ENCODE data around the gene DHDH. TPM values are rescaled to one million over a fixed set of nuclear protein-coding genes. Genes with fewer than 3 reads are reported as not detected.

The DHDH gene
- total RNA-seq, 5 donors from 2014 or later (not counting 1 experiment from before 2014, with no cell fraction given) = 0.93 to 1.7 (median 1.2) TPM

DNA sequence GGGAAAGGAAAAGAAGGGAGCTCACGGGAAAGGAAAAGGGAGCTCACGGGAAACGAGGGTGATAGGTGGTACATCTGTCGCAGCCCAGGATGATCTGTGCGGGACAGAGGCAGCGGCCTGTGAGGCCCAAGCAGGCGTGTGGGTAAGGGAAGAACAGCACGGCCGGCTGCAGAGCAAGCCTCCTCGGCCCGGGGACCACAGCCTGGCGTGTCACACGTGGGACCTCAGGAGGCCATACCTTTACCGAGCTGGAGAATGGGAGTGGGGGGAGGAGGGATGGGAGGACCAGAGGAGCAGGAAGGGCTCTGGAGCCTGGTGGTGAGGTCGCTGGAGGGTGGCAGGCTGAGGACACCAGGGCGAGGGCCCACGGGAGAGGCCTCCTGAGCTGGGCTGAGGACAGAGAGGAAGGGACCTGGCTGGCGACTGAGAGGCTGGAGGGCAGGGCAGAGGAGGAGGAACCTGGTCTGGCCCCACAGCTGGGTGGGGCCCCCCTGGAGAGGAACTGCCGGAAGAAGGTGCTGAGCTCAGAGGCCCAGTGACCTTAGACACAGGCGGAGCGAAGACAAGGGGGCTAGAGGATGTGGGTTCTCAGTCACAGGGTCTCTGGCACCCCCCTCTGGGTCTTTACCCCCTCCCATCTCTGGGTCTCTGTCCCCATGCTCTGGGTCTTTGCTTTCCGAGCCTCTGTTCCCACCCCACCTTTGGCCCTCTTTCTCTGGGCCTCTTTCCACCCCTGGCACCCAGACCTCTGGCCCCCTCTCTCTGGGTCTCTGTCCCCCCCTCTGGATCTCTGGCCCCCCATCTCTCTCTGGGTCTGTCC lies 28.7 kb downstream of the DHDH start:
- Mint-ChIP-seq H3K4me3 (peak overlapping the region in 2 of 3 donors; percentile 41 to 98), H3K27me3 (no peaks in the 10 kb centered on the region), H3K4me1 (peaks cover 57 to 77% (median 68%) of the 10 kb centered on the region in 3 donors), H3K36me3 (peaks cover 19% of the 10 kb centered on the region), H3K9me3 (no peaks in the 10 kb centered on the region), H3K27ac (peak overlapping the region; percentile 87 to 96)
- Histone ChIP-seq H3K9me3 (no peaks in the 10 kb centered on the region), H3K36me3 (ENCODE audit: control insufficient read depth in 2 of 2, extremely low read depth in 1 of 2, insufficient read depth in 1 of 2, low read length in 1 of 2) (peaks cover 0 to 12% of the 10 kb centered on the region in 2 donors), H3K4me3 (ENCODE audit: control insufficient read depth in 1 of 2, extremely low read depth in 1 of 2, low read length in 1 of 2) (no peak overlapping the region), H3K27me3 (replicated peaks in 1 of 2; ENCODE audit: control insufficient read depth in 2 of 2, extremely low read depth in 1 of 2, insufficient read depth in 2 of 2, low read length in 1 of 2) (no peaks in the 10 kb centered on the region), H3K27ac (ENCODE audit: low read length) (peak overlapping the region; percentile 80), H3K4me1 (ENCODE audit: control insufficient read depth in 1 of 2, extremely low read depth in 1 of 2, insufficient read depth in 2 of 2, low read length in 2 of 2) (peaks cover 22 to 70% of the 10 kb centered on the region in 2 experiments)
- POLR2A ChIA-PET = interaction anchor here in 1 of 2 donors (1.0 kb wide), 1 partner anchor 31 kb away, joined by 5 read pairs; the partner anchor contains the start of genes GYS1 and RUVBL2
- WGBS (ENCODE audit: insufficient coverage) = 43% methylated on average over 22 of the region's 22 CpGs
- peak in 24 of 35 experiments; percentile 9 to 57 (median 34) for DNase-seq
- CTCF ChIA-PET = no interaction called here
- ATAC-seq (replicated peaks in 1 of 4) = peak in 2 of 4 experiments; percentile 4 to 11

DNA sequence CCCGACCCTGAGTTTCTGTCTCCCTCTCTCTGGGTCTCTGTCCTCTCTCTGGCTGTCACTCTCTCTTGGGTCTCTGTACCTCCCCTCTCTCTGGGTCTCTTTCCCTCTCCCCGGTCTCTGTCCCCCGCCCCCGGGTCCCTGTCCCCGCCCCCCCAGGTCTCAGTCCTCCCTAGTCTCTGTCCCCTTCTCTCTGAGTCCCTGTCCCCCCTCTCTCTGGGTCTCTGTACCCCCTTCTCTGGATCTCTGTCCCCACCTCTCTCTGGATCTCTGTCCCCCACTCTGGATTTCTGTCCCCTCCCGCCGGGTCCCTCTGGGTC lies 29.3 kb downstream of the DHDH start:
- ChIA-PET CTCF (no interaction called here), POLR2A (interaction anchor here in 1 of 2 donors (1.0 kb wide), 1 partner anchor 31 kb away, joined by 5 read pairs; the partner anchor contains the start of genes GYS1 and RUVBL2)
- Histone ChIP-seq H3K27me3 (replicated peaks in 1 of 2; ENCODE audit: control insufficient read depth in 2 of 2, extremely low read depth in 1 of 2, insufficient read depth in 2 of 2, low read length in 1 of 2) (no peaks in the 10 kb centered on the region), H3K9me3 (no peaks in the 10 kb centered on the region), H3K27ac (ENCODE audit: low read length) (peak overlapping the region; percentile 80), H3K4me3 (ENCODE audit: control insufficient read depth in 1 of 2, extremely low read depth in 1 of 2, low read length in 1 of 2) (no peak overlapping the region), H3K4me1 (ENCODE audit: control insufficient read depth in 1 of 2, extremely low read depth in 1 of 2, insufficient read depth in 2 of 2, low read length in 2 of 2) (peaks cover 22 to 69% of the 10 kb centered on the region in 2 experiments), H3K36me3 (ENCODE audit: control insufficient read depth in 2 of 2, extremely low read depth in 1 of 2, insufficient read depth in 1 of 2, low read length in 1 of 2) (peaks cover 0 to 17% of the 10 kb centered on the region in 2 donors)
- Mint-ChIP-seq H3K4me3 (peak overlapping the region in 2 of 3 donors; percentile 41 to 98), H3K27me3 (no peaks in the 10 kb centered on the region), H3K36me3 (peaks cover 15% of the 10 kb centered on the region), H3K9me3 (no peaks in the 10 kb centered on the region), H3K27ac (peak overlapping the region; percentile 87 to 96), H3K4me1 (peaks cover 57 to 79% (median 62%) of the 10 kb centered on the region in 3 donors)
- no peak for ATAC-seq (replicated peaks in 1 of 4)
- no CpG with 5 or more reads among the region's 7 CpGs for WGBS (ENCODE audit: insufficient coverage)
- no peak for DNase-seq

DNA sequence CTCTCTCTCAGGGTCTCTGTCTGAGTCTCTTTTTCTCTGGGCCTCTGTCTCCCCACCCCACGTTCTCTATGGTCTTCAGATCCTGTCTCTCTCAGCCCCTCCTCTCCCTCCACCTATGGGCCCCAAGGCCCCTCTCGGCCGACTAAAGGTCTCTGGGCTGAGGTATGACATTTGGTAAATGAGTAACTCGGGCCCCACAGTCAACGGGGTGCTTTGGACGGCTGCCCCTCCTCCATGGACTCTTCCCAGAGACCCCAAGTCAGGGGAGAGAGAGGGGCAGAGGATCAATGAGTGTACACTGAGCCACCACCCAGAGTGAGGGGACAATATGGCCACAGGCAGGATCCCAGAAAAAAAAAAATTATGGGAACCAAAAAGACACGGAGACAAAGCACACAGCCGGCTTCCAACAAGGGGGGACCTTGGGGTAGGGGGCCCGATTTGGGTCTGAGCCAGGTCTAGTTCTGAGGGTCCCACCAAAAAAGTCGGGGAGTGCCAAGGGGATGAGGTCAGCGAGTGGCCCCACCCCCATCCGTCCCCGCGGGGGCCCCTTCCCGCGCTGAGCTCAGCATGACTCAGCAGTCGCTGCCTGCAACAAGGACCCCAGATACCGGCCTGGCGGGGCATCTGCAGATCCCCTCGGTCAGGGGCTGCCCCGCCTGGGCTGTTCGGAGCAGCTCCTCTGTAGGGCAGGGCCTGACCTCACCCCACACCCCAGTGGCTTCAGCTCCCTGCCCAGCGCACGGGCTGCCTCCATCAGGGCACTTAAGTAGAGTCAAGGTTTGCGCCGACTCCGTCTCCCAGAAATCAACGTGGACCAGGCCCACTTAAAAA lies 30.1 kb downstream of the DHDH start:
- Mint-ChIP-seq H3K27me3 (no peaks in the 10 kb centered on the region), H3K27ac (peak overlapping the region; percentile 96 to 99), H3K36me3 (peaks cover 17% of the 10 kb centered on the region), H3K4me1 (peaks cover 57 to 79% (median 59%) of the 10 kb centered on the region in 3 donors), H3K9me3 (no peaks in the 10 kb centered on the region), H3K4me3 (peak overlapping the region; percentile 98 to 100 (median 100))
- Histone ChIP-seq H3K4me1 (ENCODE audit: control insufficient read depth in 1 of 2, extremely low read depth in 1 of 2, insufficient read depth in 2 of 2, low read length in 2 of 2) (peaks cover 22 to 66% of the 10 kb centered on the region in 2 experiments), H3K36me3 (ENCODE audit: control insufficient read depth in 2 of 2, extremely low read depth in 1 of 2, insufficient read depth in 1 of 2, low read length in 1 of 2) (peaks cover 3 to 22% of the 10 kb centered on the region in 2 donors), H3K4me3 (ENCODE audit: control insufficient read depth in 1 of 2, extremely low read depth in 1 of 2, low read length in 1 of 2) (peak overlapping the region; percentile 1 to 15), H3K27me3 (replicated peaks in 1 of 2; ENCODE audit: control insufficient read depth in 2 of 2, extremely low read depth in 1 of 2, insufficient read depth in 2 of 2, low read length in 1 of 2) (no peaks in the 10 kb centered on the region), H3K9me3 (no peaks in the 10 kb centered on the region), H3K27ac (ENCODE audit: low read length) (peak overlapping the region; percentile 65)
- peak in 18 of 35 experiments; percentile 12 to 61 (median 26) for DNase-seq
- ChIA-PET CTCF (interaction anchor here in 1 of 2 donors (1.1 kb wide), 1 partner anchor 30 kb away, joined by 4 read pairs; the partner anchor contains the start of gene RUVBL2), POLR2A (interaction anchor here in 1 of 2 donors (0.5 kb wide), 1 partner anchor 83 kb away, joined by 6 read pairs; no protein-coding TSS in a partner anchor)
- 21% methylated on average over 23 of the region's 28 CpGs for WGBS (ENCODE audit: insufficient coverage)
- no peak for ATAC-seq (replicated peaks in 1 of 4)

DNA sequence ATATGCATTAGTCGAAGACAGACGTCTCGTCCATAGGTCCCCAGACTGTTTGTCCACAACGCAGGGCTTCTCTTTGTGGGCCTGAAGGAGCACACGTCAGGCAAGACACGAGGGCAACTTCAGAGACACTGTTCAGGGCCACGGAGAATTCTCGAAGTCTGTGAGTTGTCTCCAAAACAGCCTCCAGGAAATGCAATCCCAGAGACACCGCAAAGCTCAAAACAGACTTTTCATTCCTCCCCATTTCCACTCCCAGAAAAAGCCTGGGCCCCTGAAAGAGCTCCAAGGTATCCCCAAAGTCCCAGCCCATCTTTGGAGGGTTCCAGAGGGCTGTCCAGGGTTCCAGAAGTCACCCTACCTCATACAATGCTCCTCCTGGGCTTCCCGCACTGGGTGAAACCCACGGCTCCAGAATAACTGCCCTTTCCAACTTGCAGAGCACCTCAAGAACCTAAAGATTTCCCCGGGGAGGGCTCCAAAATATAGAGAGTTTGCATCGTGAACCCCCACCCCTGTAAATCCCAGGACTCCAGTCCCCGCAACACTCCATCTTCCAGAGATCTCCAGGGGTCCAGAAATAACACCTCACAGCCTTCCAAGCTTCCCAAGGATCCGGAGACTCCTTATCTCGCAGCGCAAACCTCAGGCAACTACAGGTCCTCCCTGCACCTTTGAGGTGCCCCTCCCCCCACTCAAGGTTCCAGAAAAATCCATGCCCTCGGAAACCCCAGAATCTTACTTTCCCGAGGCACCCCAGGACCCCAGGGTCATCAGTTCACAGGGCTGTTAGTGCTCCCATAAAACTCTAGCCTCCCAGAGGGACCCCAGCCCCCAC lies 30.9 kb downstream of the DHDH start:
- Histone ChIP-seq H3K36me3 (ENCODE audit: control insufficient read depth in 2 of 2, extremely low read depth in 1 of 2, insufficient read depth in 1 of 2, low read length in 1 of 2) (peaks cover 8 to 31% of the 10 kb centered on the region in 2 donors), H3K9me3 (no peaks in the 10 kb centered on the region), H3K4me3 (ENCODE audit: control insufficient read depth in 1 of 2, extremely low read depth in 1 of 2, low read length in 1 of 2) (peak overlapping the region; percentile 58 to 81), H3K27ac (ENCODE audit: low read length) (peak overlapping the region; percentile 65), H3K27me3 (replicated peaks in 1 of 2; ENCODE audit: control insufficient read depth in 2 of 2, extremely low read depth in 1 of 2, insufficient read depth in 2 of 2, low read length in 1 of 2) (no peaks in the 10 kb centered on the region), H3K4me1 (ENCODE audit: control insufficient read depth in 1 of 2, extremely low read depth in 1 of 2, insufficient read depth in 2 of 2, low read length in 2 of 2) (peaks cover 22 to 65% of the 10 kb centered on the region in 2 experiments)
- peak in 2 of 35 experiments; percentile 14 to 37 for DNase-seq
- Mint-ChIP-seq H3K9me3 (no peaks in the 10 kb centered on the region), H3K27ac (peak overlapping the region; percentile 96 to 99), H3K27me3 (no peaks in the 10 kb centered on the region), H3K4me3 (peak overlapping the region; percentile 98 to 100 (median 100)), H3K4me1 (peaks cover 55 to 75% (median 59%) of the 10 kb centered on the region in 3 donors), H3K36me3 (peaks cover 17% of the 10 kb centered on the region)
- POLR2A ChIA-PET = no interaction called here
- no peak for ATAC-seq (replicated peaks in 1 of 4)
- 34% methylated on average over 14 of the region's 19 CpGs for WGBS (ENCODE audit: insufficient coverage)
- CTCF ChIA-PET = interaction anchor here in 1 of 2 donors (1.1 kb wide), 1 partner anchor 29 kb away, joined by 4 read pairs; the partner anchor contains the start of gene RUVBL2

DNA sequence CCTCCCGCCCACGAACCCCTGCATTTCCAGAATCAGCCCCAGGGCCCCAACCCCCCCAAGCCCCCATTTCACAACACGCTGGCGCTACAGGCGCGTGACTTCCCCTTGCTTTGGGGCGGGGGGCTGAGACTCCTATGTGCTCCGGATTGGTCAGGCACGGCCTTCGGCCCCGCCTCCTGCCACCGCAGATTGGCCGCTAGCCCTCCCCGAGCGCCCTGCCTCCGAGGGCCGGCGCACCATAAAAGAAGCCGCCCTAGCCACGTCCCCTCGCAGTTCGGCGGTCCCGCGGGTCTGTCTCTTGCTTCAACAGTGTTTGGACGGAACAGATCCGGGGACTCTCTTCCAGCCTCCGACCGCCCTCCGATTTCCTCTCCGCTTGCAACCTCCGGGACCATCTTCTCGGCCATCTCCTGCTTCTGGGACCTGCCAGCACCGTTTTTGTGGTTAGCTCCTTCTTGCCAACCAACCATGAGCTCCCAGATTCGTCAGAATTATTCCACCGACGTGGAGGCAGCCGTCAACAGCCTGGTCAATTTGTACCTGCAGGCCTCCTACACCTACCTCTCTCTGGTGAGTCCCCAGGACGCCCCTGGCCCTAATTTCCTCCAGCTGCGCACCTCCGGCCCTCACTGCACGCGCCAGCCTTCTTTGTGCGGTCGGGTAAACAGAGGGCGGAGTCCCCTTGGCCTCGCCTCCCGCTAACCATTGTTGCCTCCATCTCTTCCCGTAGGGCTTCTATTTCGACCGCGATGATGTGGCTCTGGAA lies 31.7 kb downstream of the DHDH start, which contains the start of gene FTL:
TSS of gene FTL (plus strand) at position 270 of the 766 bp plus-strand sequence. CDS start at position 469, 199 bp downstream.
- Histone ChIP-seq H3K4me1 (ENCODE audit: control insufficient read depth in 1 of 2, extremely low read depth in 1 of 2, insufficient read depth in 2 of 2, low read length in 2 of 2) (peaks cover 22 to 57% of the 10 kb centered on the region in 2 experiments), H3K9me3 (no peaks in the 10 kb centered on the region), H3K36me3 (ENCODE audit: control insufficient read depth in 2 of 2, extremely low read depth in 1 of 2, insufficient read depth in 1 of 2, low read length in 1 of 2) (peaks cover 10 to 39% of the 10 kb centered on the region in 2 donors), H3K27me3 (replicated peaks in 1 of 2; ENCODE audit: control insufficient read depth in 2 of 2, extremely low read depth in 1 of 2, insufficient read depth in 2 of 2, low read length in 1 of 2) (no peaks in the 10 kb centered on the region), H3K27ac (ENCODE audit: low read length) (peak within 1 kb of the TSS; percentile 65), H3K4me3 (ENCODE audit: control insufficient read depth in 1 of 2, extremely low read depth in 1 of 2, low read length in 1 of 2) (peak within 1 kb of the TSS; percentile 80 to 81)
- POLR2A ChIA-PET = no interaction called here
- no peaks in the 10 kb centered on the region for H3K27me3 Mint-ChIP-seq
- H3K4me1 Mint-ChIP-seq = peaks cover 55 to 73% (median 59%) of the 10 kb centered on the region in 3 donors
- peaks cover 17% of the 10 kb centered on the region for H3K36me3 Mint-ChIP-seq
- WGBS (ENCODE audit: insufficient coverage) = under 1% methylated on average over 48 of the region's 52 CpGs
- ATAC-seq (replicated peaks in 1 of 4) (peak; percentile 76 to 82 (median 80)), DNase-seq (peak; percentile 66 to 93 (median 79))
- H3K9me3 Mint-ChIP-seq = no peaks in the 10 kb centered on the region
- H3K27ac Mint-ChIP-seq = peak within 1 kb of the TSS; percentile 99 to 100
- CTCF ChIA-PET = no interaction called here
- H3K4me3 Mint-ChIP-seq = peak within 1 kb of the TSS; percentile 98 to 100 (median 100)
